Skeletal muscle tissue (tissue), 4 donors: Measurements from ENCODE around the gene POP4. TPM values are rescaled to one million over a fixed set of nuclear protein-coding genes. Genes with fewer than 3 reads are reported as not detected.
A peak's percentile ranks its signal among the peaks of the same experiment; 100 is the strongest.

Source experiments
- H3K27ac ChIP-seq: one replicate; pipeline ENCODE4 v1.7.0; 2013; ENCODE audit warnings: mild to moderate bottlenecking, low read depth, low read length, inconsistent platforms
- H3K27me3 ChIP-seq, 3 donors: one replicate each; pipeline ENCODE4 v1.7.0; 2013; ENCODE audit warnings: low read length in 3 of 3; ENCODE audit not compliant: control insufficient read depth in 3 of 3, insufficient read depth in 3 of 3
- H3K36me3 ChIP-seq, 3 donors: one replicate each; pipeline ENCODE4 v1.7.0; 2013; ENCODE audit warnings: low read length in 3 of 3; ENCODE audit not compliant: control insufficient read depth in 3 of 3, insufficient read depth in 3 of 3
- H3K4me1 ChIP-seq, 3 donors: one replicate each; pipeline ENCODE4 v1.7.0; 2013; ENCODE audit warnings: low read length in 3 of 3, mild to moderate bottlenecking in 3 of 3; ENCODE audit not compliant: control insufficient read depth in 3 of 3, insufficient read depth in 3 of 3
- H3K4me3 ChIP-seq, 3 donors: one replicate each; pipeline ENCODE4 v1.7.0; 2013; ENCODE audit warnings: low read length in 3 of 3
- H3K9ac ChIP-seq, 3 donors: one replicate each; pipeline ENCODE4 v1.7.0; 2013; ENCODE audit warnings: low read length in 3 of 3, mild to moderate bottlenecking in 3 of 3, moderate library complexity in 2 of 3, low read depth in 1 of 3
- H3K9me3 ChIP-seq, 3 donors: one replicate each; pipeline ENCODE4 v1.7.0; 2013; ENCODE audit warnings: low read length in 3 of 3; ENCODE audit not compliant: control insufficient read depth in 3 of 3
- total RNA-seq: library from RNA; depleted of rRNA; stranded (reverse); fragments of >200 nt; gene quantifications from one replicate; pipeline ENCODE4 v1.2.3, GENCODE V29; 2014
- donor health status: Osteomylitis.

POP4 gene
- total RNA-seq, 1 donor from 2014 or later, result 22.4 TPM

DNA sequence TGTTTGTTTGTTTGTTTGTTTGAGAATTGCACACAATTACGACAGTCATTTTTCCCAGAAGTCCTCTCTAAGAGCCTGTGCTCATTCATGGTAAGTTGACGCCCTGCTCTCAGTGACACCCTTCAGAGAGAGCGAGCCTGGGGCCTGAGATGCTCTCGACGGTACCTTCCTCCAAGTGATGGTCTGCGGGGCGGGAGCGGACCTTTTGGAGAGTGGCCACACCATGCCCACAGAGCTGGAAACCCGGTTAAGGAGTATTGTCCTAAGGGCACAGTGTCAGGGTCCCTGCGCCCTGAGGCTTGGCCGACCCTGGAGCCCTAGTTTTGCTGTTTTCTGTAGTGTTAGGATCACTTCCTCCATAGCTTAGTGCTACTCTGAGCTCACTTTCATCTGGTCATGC is 3.6 kb downstream of the POP4 start:
- Histone ChIP-seq H3K4me1 (peaks cover 22 to 26% (median 25%) of the 10 kb centered on the region in 3 donors), H3K36me3 (peaks cover 47 to 49% (median 48%) of the 10 kb centered on the region in 3 donors), H3K9ac (peak overlapping the region in 1 of 3 donors; percentile 70), H3K27me3 (no peaks in the 10 kb centered on the region), H3K27ac (no peak overlapping the region), H3K9me3 (no peaks in the 10 kb centered on the region), H3K4me3 (no peak overlapping the region)

- Histone ChIP-seq H3K9me3 (no peaks in the 10 kb centered on the region), H3K9ac (peak overlapping the region; percentile 23 to 70 (median 54)), H3K27me3 (no peaks in the 10 kb centered on the region), H3K27ac (peak overlapping the region; percentile 3), H3K4me1 (peaks cover 17 to 24% (median 23%) of the 10 kb centered on the region in 3 donors), H3K4me3 (peak overlapping the region in 1 of 3 donors; percentile 11), H3K36me3 (peaks cover 50 to 52% (median 51%) of the 10 kb centered on the region in 3 donors)
These were observed 4.1 kb downstream of the POP4 start for GRCh38 chr19:29610213-29610573.

- no peaks in the 10 kb centered on the region for H3K9me3 ChIP-seq
- no peaks in the 10 kb centered on the region for H3K27me3 ChIP-seq
- H3K9ac ChIP-seq, result peak overlapping the region; percentile 23 to 70 (median 54)
- peaks cover 12 to 19% (median 19%) of the 10 kb centered on the region in 3 donors for H3K4me1 ChIP-seq
- peak overlapping the region; percentile 3 for H3K27ac ChIP-seq
- H3K4me3 ChIP-seq, result peak overlapping the region in 1 of 3 donors; percentile 11
- H3K36me3 ChIP-seq, result peaks cover 54 to 56% (median 55%) of the 10 kb centered on the region in 3 donors
These were observed 4.6 kb downstream of the POP4 start for GRCh38 chr19:29610574-29611271.

DNA sequence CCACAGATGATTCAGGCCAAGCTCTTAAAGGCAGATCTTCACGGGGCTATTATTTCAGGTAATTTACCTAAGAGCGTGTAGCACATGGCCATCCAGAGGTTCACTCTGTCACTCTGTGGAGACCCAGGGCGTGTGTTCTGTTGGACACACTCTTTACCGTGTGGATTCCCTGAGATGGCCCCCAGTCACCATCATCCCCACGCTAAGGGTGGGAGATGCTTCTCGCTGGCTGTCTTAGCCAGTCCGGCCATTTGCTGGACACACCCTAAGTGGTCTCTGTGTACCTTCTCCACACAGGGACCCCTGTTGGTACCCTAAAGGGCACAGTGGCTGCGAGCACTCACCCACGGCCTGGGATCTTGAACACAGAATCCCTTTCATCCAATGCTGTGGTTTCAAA is 6.0 kb downstream of the POP4 start:
- Histone ChIP-seq H3K27me3 (no peaks in the 10 kb centered on the region), H3K4me1 (peaks cover 4 to 12% (median 7%) of the 10 kb centered on the region in 3 donors), H3K36me3 (peaks cover 65 to 69% (median 67%) of the 10 kb centered on the region in 3 donors), H3K4me3 (no peak overlapping the region), H3K27ac (no peak overlapping the region), H3K9ac (no peak overlapping the region), H3K9me3 (no peaks in the 10 kb centered on the region)

DNA sequence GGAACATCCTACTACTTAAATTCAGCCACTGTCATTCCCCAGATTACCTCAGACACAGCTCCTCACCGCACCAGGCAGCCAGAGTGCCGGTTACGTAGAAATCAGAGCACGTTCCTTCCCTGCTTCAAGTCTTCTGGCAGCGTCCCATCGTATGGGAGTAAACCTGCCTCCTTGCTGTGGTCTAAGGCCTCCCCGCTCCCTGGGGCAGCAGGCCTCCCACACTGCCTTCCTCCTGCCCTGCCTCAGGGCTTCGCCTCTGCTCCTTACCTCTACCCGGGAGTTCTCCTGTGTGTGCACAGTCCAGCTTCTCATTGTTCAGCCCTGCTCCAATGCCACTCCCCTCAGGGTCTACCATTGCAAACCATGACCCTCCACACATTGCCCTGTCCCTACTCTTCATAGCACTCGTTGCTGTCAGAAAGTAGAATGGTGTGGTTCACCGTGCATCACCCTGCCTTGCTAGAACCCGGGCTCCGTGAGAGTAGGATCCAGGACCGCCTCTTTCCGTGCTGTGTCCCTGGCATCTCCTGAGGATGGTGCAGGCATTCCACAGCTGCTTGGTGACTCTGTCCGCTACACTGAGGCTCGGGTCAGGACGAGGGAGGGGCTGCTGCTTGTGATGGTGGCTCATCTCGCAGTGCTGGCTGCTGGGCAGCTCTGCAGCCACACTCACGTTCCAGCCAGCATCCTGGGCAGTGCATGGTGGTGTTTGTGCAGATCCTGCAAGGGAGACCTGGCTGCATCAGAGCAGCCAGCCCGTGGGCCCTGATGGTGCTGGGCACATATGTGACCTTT is 6.9 kb downstream of the POP4 start:
- peaks cover 65 to 69% (median 67%) of the 10 kb centered on the region in 3 donors for H3K36me3 ChIP-seq
- no peaks in the 10 kb centered on the region for H3K27me3 ChIP-seq
- no peaks in the 10 kb centered on the region for H3K9me3 ChIP-seq
- H3K4me3 ChIP-seq, result no peak overlapping the region
- H3K27ac ChIP-seq, result no peak overlapping the region
- peaks cover 3 to 12% (median 6%) of the 10 kb centered on the region in 3 donors for H3K4me1 ChIP-seq
- no peak overlapping the region for H3K9ac ChIP-seq

GRCh38 chr19:29614046-29614445 is 8.0 kb downstream of the POP4 start:
- H3K4me1 ChIP-seq, result peaks cover 3 to 12% (median 6%) of the 10 kb centered on the region in 3 donors
- peaks cover 59 to 63% (median 61%) of the 10 kb centered on the region in 3 donors for H3K36me3 ChIP-seq
- H3K9me3 ChIP-seq, result no peaks in the 10 kb centered on the region
- H3K4me3 ChIP-seq, result no peak overlapping the region
- peaks cover 0 to 3% (median 0%) of the 10 kb centered on the region in 3 donors for H3K27me3 ChIP-seq
- no peak overlapping the region for H3K9ac ChIP-seq
- H3K27ac ChIP-seq, result no peak overlapping the region

- Histone ChIP-seq H3K4me1 (peaks cover 3 to 11% (median 6%) of the 10 kb centered on the region in 3 donors), H3K4me3 (no peak overlapping the region), H3K9ac (no peak overlapping the region), H3K9me3 (no peaks in the 10 kb centered on the region), H3K36me3 (peaks cover 52 to 56% (median 54%) of the 10 kb centered on the region in 3 donors), H3K27ac (no peak overlapping the region), H3K27me3 (peaks cover 0 to 3% (median 0%) of the 10 kb centered on the region in 3 donors)
These were observed 8.7 kb downstream of the POP4 start for GRCh38 chr19:29614780-29615179.

DNA sequence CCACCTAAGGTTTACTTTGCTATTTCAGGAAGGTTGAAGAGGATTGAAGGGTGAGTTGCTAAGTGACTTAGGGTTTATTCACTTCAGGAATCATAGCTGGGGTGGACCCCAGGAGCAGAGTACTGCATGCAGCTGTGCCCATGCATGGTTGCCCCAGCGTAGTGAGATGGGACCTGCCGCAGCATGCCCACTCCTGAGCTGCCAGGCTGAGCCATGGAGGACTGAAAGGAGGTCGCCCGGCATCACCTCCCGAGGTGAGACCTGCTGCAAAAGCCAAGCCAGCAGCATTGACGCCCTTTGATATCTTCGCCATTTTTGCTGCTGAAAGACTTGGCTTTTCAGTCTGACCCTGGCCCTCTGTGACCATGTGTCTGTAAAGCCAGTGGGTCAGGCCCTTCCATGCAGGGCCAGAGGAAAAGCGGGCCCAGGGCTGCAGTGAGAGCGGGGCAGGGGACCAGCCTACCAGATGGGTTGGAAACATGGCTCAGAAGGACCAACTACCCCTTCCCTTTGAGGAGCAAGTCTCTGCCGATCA is 9.9 kb downstream of the POP4 start:
- Histone ChIP-seq H3K4me1 (peaks cover 0 to under 1% (median 0%) of the 10 kb centered on the region in 3 donors), H3K9ac (no peak overlapping the region), H3K9me3 (no peaks in the 10 kb centered on the region), H3K27ac (no peak overlapping the region), H3K36me3 (peaks cover 50 to 54% (median 51%) of the 10 kb centered on the region in 3 donors), H3K27me3 (peaks cover 0 to 11% (median 6%) of the 10 kb centered on the region in 3 donors), H3K4me3 (no peak overlapping the region)

- Histone ChIP-seq H3K36me3 (peaks cover 46 to 48% (median 46%) of the 10 kb centered on the region in 3 donors), H3K27me3 (peaks cover 3 to 15% (median 12%) of the 10 kb centered on the region in 3 donors), H3K9ac (no peak overlapping the region), H3K9me3 (no peaks in the 10 kb centered on the region), H3K4me1 (no peaks in the 10 kb centered on the region), H3K27ac (no peak overlapping the region), H3K4me3 (no peak overlapping the region)
These were observed 10.5 kb downstream of the POP4 start for GRCh38 chr19:29616541-29616940.
